Endothelial cell of umbilical vein (primary cell): Measurements from ENCODE around the gene CNNM2.

Experiments used
- EZH2 ChIP-seq: IDR thresholded peaks from 2 replicates; pipeline ENCODE4 v1.6.1; 2012; ENCODE audit warnings: borderline replicate concordance, low read depth, mild to moderate bottlenecking, moderate library complexity, low read length, inconsistent platforms; ENCODE audit not compliant: severe bottlenecking
- FOS ChIP-seq: IDR thresholded peaks from 2 replicates; pipeline ENCODE4 v1.6.1; 2011; ENCODE audit warnings: mild to moderate bottlenecking, low read length, moderate library complexity, borderline replicate concordance; ENCODE audit not compliant: insufficient read depth
- GATA2 ChIP-seq: IDR thresholded peaks from 2 replicates; pipeline ENCODE4 v1.7.0; 2011; ENCODE audit warnings: low read depth, mild to moderate bottlenecking, moderate library complexity, mixed read lengths, low read length; ENCODE audit not compliant: insufficient read length, insufficient read depth
- JUN ChIP-seq: IDR thresholded peaks from 2 replicates; pipeline ENCODE4 v1.6.1; 2011; ENCODE audit warnings: borderline replicate concordance, low read depth; ENCODE audit not compliant: insufficient read length, insufficient read depth
- MYC ChIP-seq: IDR thresholded peaks from one replicate; pipeline ENCODE4 v1.6.1; 2011; ENCODE audit warnings: mild to moderate bottlenecking, low read depth, low read length
- POLR2A ChIP-seq: IDR thresholded peaks from 2 replicates; pipeline ENCODE4 v1.6.1; 2012; ENCODE audit warnings: low read depth, mild to moderate bottlenecking, control low read depth, low read length
- POLR2AphosphoS5 ChIP-seq: IDR thresholded peaks from 2 replicates; pipeline ENCODE4 v1.6.1; 2012; ENCODE audit warnings: low read depth, mild to moderate bottlenecking, control low read depth, low read length, moderate library complexity; ENCODE audit not compliant: insufficient read depth
- TF ChIP-seq, protein P1 (sequence below), 2 donors: IDR thresholded peaks; 1 replicate in 1 of 2; 2 replicates in 1 of 2; pipeline ENCODE4 v1.5.1; 2011; ENCODE audit warnings: low read length in 2 of 2, mild to moderate bottlenecking in 2 of 2, moderate library complexity in 2 of 2, control low read depth in 1 of 2, inconsistent platforms in 1 of 2, low read depth in 1 of 2; ENCODE audit not compliant: insufficient read depth in 1 of 2; ENCODE audit errors: extremely low read depth in 1 of 2
- TF ChIP-seq, protein P2 (sequence below): IDR thresholded peaks from 2 replicates; pipeline ENCODE4 v1.6.1; 2011; ENCODE audit not compliant: insufficient read depth, insufficient read length

GRCh38 chr10:102900006-102900405, 18.1 kb upstream of the CNNM2 start:
- TF ChIP-seq POLR2A, result no peak
- TF ChIP-seq EZH2, result no peak
- TF ChIP-seq, protein P1, sequence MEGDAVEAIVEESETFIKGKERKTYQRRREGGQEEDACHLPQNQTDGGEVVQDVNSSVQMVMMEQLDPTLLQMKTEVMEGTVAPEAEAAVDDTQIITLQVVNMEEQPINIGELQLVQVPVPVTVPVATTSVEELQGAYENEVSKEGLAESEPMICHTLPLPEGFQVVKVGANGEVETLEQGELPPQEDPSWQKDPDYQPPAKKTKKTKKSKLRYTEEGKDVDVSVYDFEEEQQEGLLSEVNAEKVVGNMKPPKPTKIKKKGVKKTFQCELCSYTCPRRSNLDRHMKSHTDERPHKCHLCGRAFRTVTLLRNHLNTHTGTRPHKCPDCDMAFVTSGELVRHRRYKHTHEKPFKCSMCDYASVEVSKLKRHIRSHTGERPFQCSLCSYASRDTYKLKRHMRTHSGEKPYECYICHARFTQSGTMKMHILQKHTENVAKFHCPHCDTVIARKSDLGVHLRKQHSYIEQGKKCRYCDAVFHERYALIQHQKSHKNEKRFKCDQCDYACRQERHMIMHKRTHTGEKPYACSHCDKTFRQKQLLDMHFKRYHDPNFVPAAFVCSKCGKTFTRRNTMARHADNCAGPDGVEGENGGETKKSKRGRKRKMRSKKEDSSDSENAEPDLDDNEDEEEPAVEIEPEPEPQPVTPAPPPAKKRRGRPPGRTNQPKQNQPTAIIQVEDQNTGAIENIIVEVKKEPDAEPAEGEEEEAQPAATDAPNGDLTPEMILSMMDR (IDR thresholded peaks at IDR 0.05; ENCODE audit: extremely low read depth in 1 of 2, insufficient read depth in 1 of 2, low read depth in 1 of 2, low read length in 2 of 2), result no peak
- no peak for TF ChIP-seq MYC
- TF ChIP-seq POLR2AphosphoS5, result no peak
- TF ChIP-seq, protein P2, sequence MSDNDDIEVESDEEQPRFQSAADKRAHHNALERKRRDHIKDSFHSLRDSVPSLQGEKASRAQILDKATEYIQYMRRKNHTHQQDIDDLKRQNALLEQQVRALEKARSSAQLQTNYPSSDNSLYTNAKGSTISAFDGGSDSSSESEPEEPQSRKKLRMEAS, result no peak
- TF ChIP-seq JUN, result no peak
- TF ChIP-seq FOS, result no peak
- no peak for TF ChIP-seq GATA2
